HG02884 (cell line): ENCODE measurements around the gene SOX10.
"Not testable (repeated sequence)": the region's sequence is repeated elsewhere in the genome, so short reads cannot be mapped to it uniquely, and the experiment has no call there.

Experiments
- ATAC-seq: cut with Tn5 transposase; IDR thresholded peaks from one replicate; pipeline ENCODE4 v1.9.1; 2021; ENCODE audit warnings: mild to moderate bottlenecking, moderate library complexity; ENCODE audit not compliant: unreplicated experiment

SOX10 gene

GRCh38 chr22:37986371-37986770 lies 2.0 kb upstream of the SOX10 start:
- ATAC-seq, result no peak

GRCh38 chr22:37985751-37986281 lies 1.5 kb upstream of the SOX10 start:
- no peak for ATAC-seq

GRCh38 chr22:37985050-37985585 lies 763 bp upstream of the SOX10 start:
- ATAC-seq, result no peak

GRCh38 chr22:37982938-37983859 lies 1.2 kb downstream of the SOX10 start:
- ATAC-seq, result no peak

- ATAC-seq, result no peak
Measured at GRCh38 chr22:37982151-37982785, 2.1 kb downstream of the SOX10 start.

GRCh38 chr22:37981282-37982011 lies 2.9 kb downstream of the SOX10 start:
- ATAC-seq, result no peak

- ATAC-seq, result no peak
Measured at GRCh38 chr22:37979782-37980181, 4.6 kb downstream of the SOX10 start.

GRCh38 chr22:37976547-37976946 lies 7.8 kb downstream of the SOX10 start:
- no peak for ATAC-seq

- not testable (repeated sequence) for ATAC-seq
Measured at GRCh38 chr22:37976022-37976421, 8.3 kb downstream of the SOX10 start.

- no peak for ATAC-seq
Measured at GRCh38 chr22:37975153-37975552, 9.2 kb downstream of the SOX10 start.

- ATAC-seq, result no peak
Measured at GRCh38 chr22:37973271-37974170, 10.8 kb downstream of the SOX10 start.

- ATAC-seq, result no peak
Measured at GRCh38 chr22:37972527-37972926, 11.8 kb downstream of the SOX10 start.

- ATAC-seq, result no peak
Measured at GRCh38 chr22:37971475-37972434, 12.6 kb downstream of the SOX10 start.

- ATAC-seq, result no peak
Measured at GRCh38 chr22:37970864-37971263, 13.5 kb downstream of the SOX10 start.

- no peak for ATAC-seq
Measured at GRCh38 chr22:37968452-37969251, 15.7 kb downstream of the SOX10 start.

GRCh38 chr22:37967637-37968451 lies 16.5 kb downstream of the SOX10 start:
- ATAC-seq, result no peak

GRCh38 chr22:37967147-37967546 lies 17.2 kb downstream of the SOX10 start:
- ATAC-seq, result no peak
